Activated gamma-delta T cell (primary cell): ENCODE data around the gene TMEM94.

Source experiments
- DNase-seq: peaks from one replicate; lab custom pipeline; 2025; lab: John Stamatoyannopoulos, UW

The TMEM94 gene

GRCh38 chr17:75525806-75526554, 69.5 kb downstream of the TMEM94 start:
- DNase-seq: no peak

- no peak for DNase-seq
Observed at GRCh38 chr17:75526555-75527270, 70.3 kb downstream of the TMEM94 start.

- no peak for DNase-seq
Observed at GRCh38 chr17:75530837-75531720, 74.6 kb downstream of the TMEM94 start.

- no peak for DNase-seq
Observed at GRCh38 chr17:75531721-75532072, 75.3 kb downstream of the TMEM94 start.

GRCh38 chr17:75535119-75535537, 78.7 kb downstream of the TMEM94 start:
- DNase-seq: peak; percentile 39

GRCh38 chr17:75535871-75536270, 79.4 kb downstream of the TMEM94 start:
- no peak for DNase-seq

- no peak for DNase-seq
Observed at GRCh38 chr17:75536366-75536765, 79.9 kb downstream of the TMEM94 start.

GRCh38 chr17:75539967-75540729, 83.7 kb downstream of the TMEM94 start:
- no peak for DNase-seq

GRCh38 chr17:75540923-75541503, 84.6 kb downstream of the TMEM94 start:
- no peak for DNase-seq

GRCh38 chr17:75542229-75542628, 85.8 kb downstream of the TMEM94 start:
- no peak for DNase-seq

- no peak for DNase-seq
Observed at GRCh38 chr17:75542728-75543336, 86.4 kb downstream of the TMEM94 start.

- no peak for DNase-seq
Observed at GRCh38 chr17:75544250-75544649, 87.8 kb downstream of the TMEM94 start.

GRCh38 chr17:75546181-75546580, 89.7 kb downstream of the TMEM94 start:
- no peak for DNase-seq

- no peak for DNase-seq
Observed at GRCh38 chr17:75547091-75547490, 90.7 kb downstream of the TMEM94 start.

GRCh38 chr17:75548813-75549212, 92.4 kb downstream of the TMEM94 start:
- no peak for DNase-seq
